Measurements from ENCODE around the gene RADIL.

The RADIL gene

GRCh38 chr7:4791738-4792536 lies 91.6 kb downstream of the RADIL start:
- peak; percentile 81 for DNase-seq

GRCh38 chr7:4791101-4791737 lies 92.3 kb downstream of the RADIL start:
- no peak for DNase-seq

- no peak for DNase-seq
These were observed 93.0 kb downstream of the RADIL start for GRCh38 chr7:4790516-4790991.

GRCh38 chr7:4790078-4790465 lies 93.4 kb downstream of the RADIL start:
- DNase-seq: no peak

- no peak for DNase-seq
These were observed 94.1 kb downstream of the RADIL start for GRCh38 chr7:4789194-4790077.

- DNase-seq: no peak
These were observed 94.8 kb downstream of the RADIL start for GRCh38 chr7:4788627-4789189.

- DNase-seq: no peak
These were observed 95.4 kb downstream of the RADIL start for GRCh38 chr7:4787947-4788626.

GRCh38 chr7:4787541-4787940 lies 96.0 kb downstream of the RADIL start:
- no peak for DNase-seq

GRCh38 chr7:4786015-4786414 lies 97.5 kb downstream of the RADIL start:
- DNase-seq: no peak

GRCh38 chr7:4785371-4785770 lies 98.1 kb downstream of the RADIL start:
- DNase-seq: no peak

- DNase-seq: no peak
These were observed 98.7 kb downstream of the RADIL start for GRCh38 chr7:4784799-4785198.

GRCh38 chr7:4783762-4784351 lies 99.7 kb downstream of the RADIL start:
- DNase-seq: no peak

GRCh38 chr7:4783292-4783652 lies 100.2 kb downstream of the RADIL start:
- DNase-seq: no peak

- no peak for DNase-seq
These were observed 100.9 kb downstream of the RADIL start for GRCh38 chr7:4782333-4783291.

- no peak for DNase-seq
These were observed 102.0 kb downstream of the RADIL start for GRCh38 chr7:4781366-4782069.

GRCh38 chr7:4779118-4779517 lies 104.4 kb downstream of the RADIL start:
- DNase-seq: no peak

- DNase-seq: peak; percentile 44
These were observed 107.5 kb downstream of the RADIL start for GRCh38 chr7:4775848-4776623.

GRCh38 chr7:4775250-4775847 lies 108.2 kb downstream of the RADIL start, which contains the start of gene AP5Z1:
AP5Z1 (plus strand) TSS chr7:4775623; CDS start chr7:4775716, 93 bp downstream.
- DNase-seq: peak; percentile 92
